Measurements from ENCODE around the gene A4GALT.

Gene A4GALT

DNA sequence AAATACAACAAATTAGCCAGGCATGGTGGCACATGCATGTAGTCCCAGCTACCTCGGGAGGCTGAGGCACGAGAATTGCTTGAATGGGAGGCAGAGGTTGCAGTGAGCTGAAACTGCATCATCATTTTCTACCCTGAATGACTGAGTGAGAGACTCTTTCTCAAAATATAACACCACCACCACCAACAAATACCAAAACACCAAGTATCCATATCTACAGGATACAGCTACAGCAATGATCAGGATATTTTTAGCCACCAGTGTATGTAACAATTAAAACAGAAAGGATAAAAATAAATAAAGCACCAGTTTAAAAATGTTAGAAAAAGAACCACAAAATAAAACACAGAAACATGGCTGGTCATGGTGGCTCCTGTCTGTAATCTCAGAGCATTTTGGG is 13.2 kb downstream of the A4GALT start:
- in situ Hi-C loops (cut with MboI; ENCODE audit: low sequenced_read_pairs) = no loop called here

DNA sequence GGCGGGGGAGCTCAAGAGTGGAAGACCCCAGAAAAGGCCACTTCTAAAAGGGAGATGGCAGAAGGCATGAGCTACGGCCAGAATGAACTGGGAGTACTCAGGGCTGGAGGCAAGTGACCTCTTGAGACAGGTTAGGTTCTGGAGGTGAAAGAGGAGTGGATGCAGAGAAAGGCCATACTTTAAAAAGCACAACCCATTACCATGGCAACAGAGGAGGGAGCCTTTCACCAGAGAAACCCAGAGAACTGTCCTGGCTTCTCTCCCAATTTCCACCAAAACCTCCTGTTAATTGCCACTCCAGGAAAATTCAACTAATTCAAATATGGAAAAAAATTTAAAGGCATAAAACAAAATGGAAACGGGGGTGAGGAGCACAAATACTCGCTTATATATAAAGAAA is 15.8 kb downstream of the A4GALT start:
- in situ Hi-C loops (cut with MboI; ENCODE audit: low sequenced_read_pairs) = no loop called here

DNA sequence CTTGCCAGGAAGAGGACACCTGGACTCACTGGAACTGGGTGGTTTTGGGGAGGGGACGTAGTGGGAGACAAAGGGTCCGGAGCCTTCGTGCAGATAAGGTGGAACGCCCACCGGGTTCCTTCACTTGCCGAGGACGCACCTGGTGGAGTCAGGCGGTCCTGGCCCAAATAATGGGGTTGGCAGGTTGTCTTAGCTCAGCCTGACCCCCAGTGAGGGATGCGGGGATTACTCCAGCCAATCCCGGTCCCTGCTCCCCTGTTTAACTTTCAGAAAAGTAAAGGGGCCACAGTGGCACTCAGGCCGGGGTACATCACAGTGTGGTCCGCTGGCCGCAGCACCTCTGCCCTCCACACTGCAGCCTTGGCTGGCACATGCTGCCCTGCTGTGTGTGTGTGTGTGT is 18.0 kb downstream of the A4GALT start:
- in situ Hi-C loops (cut with MboI; ENCODE audit: low sequenced_read_pairs) = no loop called here

DNA sequence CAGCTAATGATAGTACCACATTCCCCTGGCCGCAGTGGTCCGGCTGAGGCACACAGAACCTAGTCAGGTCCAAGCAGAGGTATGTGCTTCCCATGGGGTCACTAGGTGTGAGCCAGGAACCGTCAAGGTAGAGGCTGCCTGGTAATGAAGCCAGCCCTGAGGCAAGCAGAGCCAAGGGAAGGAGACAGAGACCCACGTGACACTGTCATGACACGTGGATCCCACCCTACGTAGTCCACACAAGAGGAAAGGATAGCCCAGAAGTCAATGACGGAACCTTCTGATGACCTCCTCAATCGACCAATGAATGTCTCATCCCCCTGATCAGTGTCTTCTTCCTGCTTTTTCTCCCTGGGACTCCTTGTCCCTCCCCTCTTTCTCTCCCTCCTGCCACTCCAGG is 19.0 kb downstream of the A4GALT start:
- in situ Hi-C loops (cut with MboI; ENCODE audit: low sequenced_read_pairs) = no loop called here

DNA sequence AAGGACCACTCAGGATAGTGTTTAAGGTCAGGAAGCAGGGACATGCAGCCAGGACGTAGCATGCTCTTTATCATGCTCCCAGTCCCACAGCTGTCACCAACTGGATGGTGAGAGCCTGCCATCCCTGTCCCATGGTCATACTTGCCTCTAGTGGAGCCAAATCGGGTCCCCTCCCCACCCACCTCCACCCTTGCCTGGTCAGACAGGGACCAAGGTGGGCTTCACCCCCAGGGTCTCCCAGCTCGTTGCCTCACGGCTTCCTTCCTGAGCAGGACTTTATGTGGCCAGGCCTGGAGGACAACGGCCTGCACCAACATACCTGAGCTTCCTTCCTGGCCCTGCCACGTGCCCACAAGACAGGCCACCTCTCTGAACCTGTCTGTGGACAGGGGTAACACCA is 19.8 kb downstream of the A4GALT start:
- in situ Hi-C loops (cut with MboI; ENCODE audit: low sequenced_read_pairs) = no loop called here

DNA sequence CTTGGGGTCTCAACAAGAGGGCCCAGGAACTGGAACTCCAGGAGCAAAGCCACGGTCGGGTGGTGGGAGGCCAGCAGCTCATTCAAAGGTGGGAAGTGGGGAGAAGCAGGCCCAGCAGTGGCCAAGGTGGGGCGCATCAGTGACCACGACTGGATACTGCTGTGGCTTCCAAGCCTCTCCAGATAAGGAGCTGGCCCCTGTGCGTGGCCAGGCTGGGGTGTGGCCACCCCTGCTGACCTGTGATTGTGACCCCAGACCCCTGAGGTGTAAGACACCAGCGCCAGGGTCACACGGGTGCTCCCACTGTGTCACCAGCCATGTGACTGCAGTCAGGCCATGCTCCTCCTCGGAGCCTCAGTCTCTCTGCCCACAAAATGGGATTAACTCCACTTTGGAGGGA is 20.3 kb downstream of the A4GALT start:
- in situ Hi-C loops (cut with MboI; ENCODE audit: low sequenced_read_pairs) = no loop called here

DNA sequence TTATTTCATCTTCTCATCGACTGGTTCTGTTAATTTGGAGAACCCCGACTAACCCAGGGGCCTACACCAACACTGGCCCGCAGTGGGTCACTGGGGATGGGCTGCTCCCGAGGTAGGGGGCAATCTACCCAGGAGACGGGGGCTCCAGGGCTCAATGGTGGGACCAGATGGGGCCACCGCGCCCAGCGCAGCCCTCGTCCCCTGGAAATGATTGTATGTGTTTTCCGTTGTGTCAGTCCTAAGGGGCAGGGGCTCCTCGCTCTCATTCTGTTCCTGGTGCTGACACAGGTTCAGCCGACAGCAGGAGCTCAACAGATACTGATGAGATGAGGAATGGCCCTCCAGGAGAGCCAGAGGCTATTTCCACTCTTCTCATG is 20.7 kb downstream of the A4GALT start:
- in situ Hi-C loops (cut with MboI; ENCODE audit: low sequenced_read_pairs) = no loop called here

DNA sequence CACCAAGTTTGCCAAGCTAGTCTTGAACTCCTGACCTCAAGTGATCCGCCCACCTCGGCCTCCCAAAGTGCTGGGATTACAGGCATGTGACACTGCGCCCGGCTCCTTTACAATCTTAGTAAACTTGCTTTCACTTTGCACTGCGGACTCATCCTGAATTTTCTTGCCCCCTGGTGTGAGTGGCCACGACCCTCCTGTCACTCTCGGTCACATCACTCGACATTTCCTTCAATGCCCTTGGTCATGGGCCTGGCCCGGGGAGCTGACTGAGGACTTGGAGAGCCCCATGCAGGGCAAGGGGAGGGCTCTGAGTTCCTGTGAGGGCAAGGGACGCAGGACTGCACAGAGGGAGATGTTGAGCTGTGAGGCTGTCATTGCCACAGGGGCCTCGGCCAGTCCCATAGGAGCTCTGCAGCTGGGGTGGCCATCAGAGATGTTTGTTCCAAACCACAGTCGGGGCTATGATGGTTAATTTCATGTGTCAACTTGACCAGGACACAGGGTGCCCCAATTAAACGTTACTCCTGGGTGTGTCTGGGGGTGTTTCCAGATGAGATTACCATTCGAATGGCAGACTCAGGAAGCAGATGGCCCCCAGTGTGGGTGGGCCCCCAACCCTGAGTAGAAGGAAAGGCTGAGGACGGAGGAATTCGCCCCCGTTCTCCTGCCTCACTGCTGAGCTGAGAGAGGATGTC is 21.2 kb downstream of the A4GALT start:
- in situ Hi-C loops (cut with MboI; ENCODE audit: low sequenced_read_pairs) = no loop called here

DNA sequence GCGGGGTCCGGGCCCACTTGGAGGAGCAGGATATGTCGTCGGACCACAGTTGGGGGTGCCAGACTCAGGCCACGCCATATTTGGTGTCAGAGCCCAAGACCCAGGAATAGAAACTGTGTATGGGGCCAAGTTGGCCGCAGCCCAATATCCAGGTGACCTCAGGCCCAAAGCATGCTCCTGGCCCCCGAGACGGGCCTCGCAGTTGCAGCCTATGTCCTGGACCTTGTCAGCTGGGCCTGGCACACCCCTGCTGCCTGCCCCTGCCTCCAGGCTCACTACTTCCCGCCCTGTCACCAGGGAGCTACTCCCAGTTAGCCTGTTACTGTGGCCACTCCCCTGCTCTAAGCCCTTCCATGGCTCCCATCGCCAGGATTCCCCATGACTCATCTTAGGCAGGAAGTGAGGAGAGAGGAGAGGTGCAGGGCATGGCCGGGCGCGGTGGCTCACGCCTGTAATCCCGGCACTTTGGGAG is 23.1 kb downstream of the A4GALT start:
- in situ Hi-C loops (cut with MboI; ENCODE audit: low sequenced_read_pairs) = no loop called here

DNA sequence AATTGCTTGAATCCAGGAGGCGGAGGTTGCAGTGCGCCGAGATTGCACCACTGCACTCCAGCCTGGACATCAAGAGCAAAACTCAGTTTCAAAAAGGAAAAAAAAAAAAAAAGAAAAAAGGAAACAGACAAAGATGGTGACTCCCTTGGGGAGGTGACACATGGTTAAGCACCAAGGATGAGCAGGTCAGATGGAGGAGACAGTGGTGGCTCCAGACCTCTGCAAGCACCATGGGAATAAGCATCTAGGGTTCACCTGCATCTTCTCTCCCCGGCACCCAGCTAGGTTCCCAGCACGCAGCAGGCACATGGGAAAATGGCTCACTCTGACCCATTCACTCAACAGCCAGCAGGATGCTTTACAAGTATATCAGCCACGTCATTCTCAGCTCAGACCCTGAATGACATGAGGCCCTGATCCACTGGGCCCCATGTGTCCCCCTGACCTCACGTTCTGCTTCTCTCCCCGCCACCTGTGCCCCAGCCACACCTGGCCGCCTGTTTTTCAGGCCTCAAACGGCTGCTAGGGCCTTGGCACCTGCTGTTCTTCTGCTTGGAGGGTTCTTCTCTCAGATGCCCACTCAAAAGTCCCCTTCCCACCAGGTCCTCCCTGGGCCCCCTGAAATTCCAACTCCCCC is 24.2 kb downstream of the A4GALT start:
- in situ Hi-C loops (cut with MboI; ENCODE audit: low sequenced_read_pairs) = no loop called here

DNA sequence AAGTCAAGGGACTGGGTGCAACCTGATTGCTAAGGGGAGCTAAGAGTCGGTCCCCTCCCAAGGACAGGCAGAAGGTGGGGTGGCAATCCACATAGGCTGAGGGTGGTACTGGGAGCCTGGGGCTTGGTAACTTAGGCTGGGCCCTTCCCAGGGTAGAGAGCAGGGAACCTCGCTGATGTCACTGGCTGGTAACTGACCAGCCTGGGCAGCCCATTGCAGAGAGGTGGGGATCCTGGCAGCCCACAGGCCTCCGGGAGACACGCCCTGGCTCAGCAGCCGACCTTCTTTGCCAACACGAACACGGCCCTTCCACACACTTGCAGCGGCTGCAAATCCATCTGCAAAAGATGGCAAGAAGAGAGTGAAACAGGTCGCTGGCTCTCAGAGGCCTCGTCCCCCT is 25.4 kb downstream of the A4GALT start:
- in situ Hi-C loops (cut with MboI; ENCODE audit: low sequenced_read_pairs) = no loop called here

DNA sequence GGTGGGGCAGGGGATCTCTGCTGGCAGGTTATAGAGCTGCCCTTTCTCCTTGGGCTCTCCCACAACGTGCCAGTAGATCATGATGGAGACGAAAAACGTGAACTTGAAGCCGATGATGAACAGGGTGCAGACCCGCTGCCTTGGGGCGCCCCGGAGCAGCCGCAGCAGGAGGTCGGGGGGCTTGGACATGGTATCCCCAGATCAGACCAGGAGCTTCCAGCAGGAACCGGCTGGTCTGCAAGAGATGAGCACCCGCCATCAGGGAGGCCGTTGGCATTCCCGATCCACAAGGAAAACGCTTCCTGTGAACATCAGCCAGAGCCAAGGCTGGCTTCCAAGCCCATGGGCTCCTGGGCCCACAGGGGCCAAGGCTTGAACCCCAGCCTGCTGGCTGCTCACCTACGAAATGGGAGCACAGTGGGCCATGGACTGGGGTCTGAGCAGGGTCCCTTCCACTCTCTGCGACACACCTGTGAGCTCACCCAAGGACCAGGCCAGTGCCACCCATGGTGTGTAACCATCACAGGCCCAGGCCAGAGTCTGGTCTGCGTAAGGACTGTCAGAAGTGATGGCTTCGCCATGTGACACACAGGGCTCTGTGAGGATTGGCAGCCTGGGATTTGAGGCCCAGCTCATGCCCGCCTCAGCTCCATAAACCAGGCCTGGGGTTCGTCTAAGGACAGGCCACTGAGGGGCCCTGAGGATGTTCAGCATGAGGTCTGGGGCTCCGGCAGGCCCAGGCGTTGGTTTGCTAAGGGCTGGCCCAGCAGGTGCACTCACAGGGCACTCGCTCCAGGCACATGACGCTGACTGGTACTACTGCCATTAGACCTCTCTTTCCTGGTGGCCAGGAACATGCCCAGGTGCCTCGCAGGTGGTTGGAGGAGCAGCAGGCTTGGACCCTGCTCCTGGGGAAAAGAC is 26.6 kb downstream of the A4GALT start:
- in situ Hi-C loops (cut with MboI; ENCODE audit: low sequenced_read_pairs) = no loop called here

DNA sequence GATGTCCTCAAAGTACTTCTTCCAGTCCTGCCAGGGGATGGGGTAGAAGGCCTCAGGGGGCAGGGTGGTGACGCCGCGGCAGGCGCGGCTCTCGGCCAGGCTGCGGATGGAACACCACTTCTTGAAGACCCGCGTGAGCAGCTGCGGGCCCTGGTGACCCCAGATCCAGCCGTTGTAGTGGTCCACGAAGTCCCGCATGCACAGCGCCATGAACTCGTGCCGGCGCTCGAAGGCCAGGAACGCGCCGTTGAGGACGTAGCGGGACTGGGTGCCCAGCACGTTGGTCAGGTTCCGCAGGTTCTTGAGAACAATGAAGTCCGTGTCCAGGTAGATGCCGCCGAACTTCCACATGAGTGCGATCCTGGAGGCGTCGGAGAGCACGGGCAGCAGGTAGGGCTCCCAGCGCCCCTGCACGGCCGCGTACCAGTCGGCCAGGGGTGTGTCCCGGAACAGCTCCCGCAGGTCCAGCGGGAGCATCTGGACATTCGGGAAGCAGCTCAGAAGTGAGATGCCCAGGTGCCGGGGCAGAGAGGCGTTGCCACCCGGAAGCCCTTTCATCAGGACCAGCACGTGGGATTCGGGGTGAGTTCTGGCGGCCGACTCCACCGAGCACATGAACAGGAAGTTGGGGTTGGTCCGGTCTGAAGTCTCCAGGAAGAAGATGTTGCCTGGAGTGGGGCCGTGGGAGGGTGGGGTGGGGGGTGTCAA is 27.5 kb downstream of the A4GALT start:
- in situ Hi-C loops (cut with MboI; ENCODE audit: low sequenced_read_pairs) = no loop called here

DNA sequence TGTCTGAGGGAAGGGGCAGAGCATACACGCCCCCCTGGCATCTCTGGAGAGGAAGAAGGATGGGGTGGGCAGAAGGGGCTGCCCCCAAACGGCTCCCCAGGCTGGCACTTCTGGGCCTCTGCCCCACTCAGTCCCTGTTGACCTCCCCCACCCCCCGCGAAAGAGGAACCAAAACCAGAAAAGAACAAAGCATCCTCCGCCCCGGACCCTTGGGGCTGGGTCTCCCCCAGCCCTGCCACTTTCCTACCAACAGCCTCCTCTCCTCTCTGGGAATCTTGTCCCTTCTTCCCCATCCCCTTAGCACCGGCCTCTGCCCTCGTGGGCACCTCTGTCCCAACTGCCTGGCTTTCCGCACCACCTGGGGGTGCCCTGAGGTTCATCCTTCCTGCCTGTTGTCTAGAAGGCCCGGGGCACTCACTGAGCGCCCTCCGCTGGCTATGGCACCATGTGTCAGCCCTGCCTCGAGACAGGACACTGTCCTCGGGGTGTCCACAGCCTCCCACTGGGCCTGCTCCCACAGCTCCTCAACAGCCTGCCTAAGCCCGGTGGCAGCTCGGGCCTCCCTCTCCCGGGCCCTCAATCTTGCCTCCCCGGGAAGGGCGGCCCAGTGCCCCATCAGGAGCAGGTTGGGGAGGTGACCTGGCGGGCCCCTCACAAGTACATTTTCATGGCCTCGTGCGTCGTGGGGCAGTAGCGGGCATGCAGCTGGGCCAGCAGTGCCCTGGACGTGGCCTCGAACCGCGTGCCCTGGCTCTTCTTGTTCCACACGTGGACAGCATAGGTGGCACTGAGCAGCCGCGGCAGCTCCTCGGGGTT is 28.2 kb downstream of the A4GALT start:
- in situ Hi-C loops (cut with MboI; ENCODE audit: low sequenced_read_pairs) = no loop called here

DNA sequence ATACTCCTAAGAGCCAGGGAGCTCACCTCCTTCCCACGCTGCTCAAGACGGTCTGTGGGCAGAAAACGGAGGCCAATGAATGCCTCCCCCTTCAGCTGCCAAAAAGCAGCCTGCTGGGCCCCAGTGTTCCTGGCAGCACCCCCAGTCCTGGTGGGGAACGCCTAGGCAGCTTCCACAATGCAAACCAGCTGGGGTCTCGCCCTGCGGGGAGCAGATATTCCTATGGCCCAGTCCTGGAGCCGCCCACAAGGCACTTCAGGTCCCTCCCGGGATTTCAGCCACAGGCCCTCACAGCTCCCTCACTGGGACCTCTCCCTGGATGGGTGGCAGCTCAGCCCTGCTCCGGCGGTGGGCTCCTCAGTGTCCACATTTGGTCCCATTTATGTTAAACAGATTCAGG is 29.2 kb downstream of the A4GALT start:
- in situ Hi-C loops (cut with MboI; ENCODE audit: low sequenced_read_pairs) = no loop called here

DNA sequence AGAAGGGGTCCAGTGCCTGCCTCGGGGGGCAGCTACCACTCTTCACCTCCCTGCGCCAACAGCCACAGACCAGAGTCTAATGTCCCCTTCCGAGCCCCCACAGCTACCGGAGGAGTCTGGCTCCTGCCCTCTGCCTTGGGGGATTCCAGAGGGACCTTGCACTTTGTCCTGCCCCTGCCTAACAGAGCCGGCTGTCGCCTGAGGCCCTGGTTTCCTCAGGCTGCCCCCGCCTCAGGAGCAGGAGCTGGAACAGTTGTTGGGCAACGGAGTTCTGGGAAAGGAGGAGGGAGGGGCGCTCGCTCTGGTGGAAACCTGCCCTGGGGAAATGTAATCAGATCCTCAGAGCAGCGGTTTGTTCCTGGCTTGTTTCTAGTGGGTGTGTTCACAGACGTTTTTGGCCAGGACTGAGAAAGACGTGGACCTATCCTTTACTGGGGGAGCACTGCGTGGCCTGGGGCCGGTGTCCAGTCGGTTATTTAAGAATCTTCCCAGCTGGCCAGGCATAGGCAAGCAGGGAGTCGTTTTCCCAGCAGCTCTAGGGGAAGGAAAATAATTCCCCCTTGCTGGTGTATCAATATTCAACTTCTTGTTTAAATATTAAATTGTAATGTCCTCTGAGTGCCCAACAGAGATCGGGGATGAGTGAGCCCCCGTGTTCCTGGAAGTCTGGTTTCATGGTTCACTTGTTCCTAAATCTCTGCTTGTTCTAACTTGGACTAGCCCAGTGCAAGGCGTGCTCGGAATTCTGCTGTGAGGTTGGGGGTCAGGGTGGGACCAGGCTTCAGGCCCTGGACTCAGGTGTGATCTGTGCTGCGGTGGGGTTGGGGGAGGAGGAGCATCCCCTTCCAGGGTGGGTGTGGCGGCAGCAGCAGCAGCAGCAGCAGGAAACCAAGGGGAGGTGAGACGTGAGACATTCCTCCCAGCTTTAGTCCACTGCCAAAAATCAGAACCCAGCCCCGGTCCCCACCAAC is 32.1 kb downstream of the A4GALT start:
- in situ Hi-C loops (cut with MboI; ENCODE audit: low sequenced_read_pairs) = no loop called here

DNA sequence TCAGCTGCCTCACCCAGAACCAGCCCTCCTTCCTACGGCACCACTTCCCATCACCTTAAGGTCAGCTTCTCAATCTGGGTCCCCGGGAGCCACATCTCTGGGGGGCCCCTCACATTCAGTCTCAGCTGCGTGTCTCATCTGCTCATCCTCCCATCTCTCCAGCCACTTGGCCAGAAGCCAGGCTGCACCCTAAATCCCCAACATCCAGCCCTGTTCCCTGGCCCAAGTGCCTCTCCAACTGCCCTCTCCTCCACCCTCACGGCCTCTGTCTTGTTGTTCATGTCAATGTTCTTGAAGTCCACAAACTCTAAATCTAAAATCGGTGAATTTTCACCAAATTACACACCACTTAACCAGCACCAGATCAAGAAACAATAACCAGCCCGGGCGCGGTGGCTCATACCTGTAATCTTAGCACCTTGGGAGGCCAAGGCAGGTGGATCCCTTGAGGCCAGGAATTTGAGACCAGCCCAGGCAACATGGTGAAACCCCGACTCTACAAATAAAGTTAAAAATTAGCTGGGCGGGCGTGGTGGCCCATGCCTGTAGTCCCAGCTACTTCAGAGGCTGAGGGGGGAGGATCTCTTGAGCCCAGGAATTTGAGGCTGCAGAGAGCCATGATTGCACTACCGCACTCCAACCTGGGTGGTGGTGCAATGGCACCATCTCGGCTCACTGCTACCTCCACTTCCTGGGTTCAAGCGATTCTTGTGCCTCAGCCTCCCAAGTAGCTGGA is 33.7 kb downstream of the A4GALT start:
- in situ Hi-C loops (cut with MboI; ENCODE audit: low sequenced_read_pairs) = no loop called here

DNA sequence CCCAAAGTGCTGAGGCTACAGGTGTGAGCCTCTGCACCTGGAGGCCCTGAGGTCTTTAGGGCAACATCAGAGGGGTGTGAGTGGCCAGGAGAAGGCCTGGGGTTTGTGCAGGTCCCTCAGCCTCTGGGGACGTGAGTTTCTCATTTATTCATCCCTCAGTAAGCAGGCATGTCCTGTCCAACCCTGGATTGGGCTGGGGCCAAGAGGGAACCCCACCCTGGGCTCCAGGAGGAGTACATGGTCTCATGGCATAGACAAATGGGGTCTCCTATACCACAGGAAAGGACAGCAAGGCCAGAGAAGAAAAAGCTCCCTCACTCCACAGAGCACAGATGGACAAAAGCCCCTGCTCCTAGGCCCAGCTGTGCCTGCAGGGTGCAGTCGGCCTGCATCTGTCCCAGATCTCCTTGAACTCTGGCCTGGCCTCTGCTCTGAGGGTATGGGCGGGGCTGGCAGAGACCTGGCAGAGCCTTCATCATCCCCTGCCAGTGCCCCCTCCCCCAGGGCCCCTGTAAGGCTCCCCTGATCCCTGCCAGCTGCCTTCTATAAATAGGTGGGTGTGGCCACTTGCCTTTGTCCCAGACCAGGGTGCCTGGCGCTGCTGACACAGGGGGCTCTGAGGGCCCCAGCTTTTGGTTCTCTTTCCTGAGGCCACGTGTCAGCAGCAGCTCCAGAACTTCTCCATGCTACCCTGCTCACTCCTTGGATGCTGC is 34.6 kb downstream of the A4GALT start:
- in situ Hi-C loops (cut with MboI; ENCODE audit: low sequenced_read_pairs) = no loop called here
